CD4-positive, CD25-positive, alpha-beta regulatory T cell (primary cell): Measurements from ENCODE around the gene MRGPRE. TPM values are rescaled to one million over a fixed set of nuclear protein-coding genes. Genes with fewer than 3 reads are reported as not detected.

ENCODE experiments used
- ATAC-seq, 2 donors: fragments of 150-1000 bp; cut with Tn5 transposase; one replicate each; pipeline ENCODE4 v1.10.0; 2021; ENCODE audit warnings: low read depth in 2 of 2, moderate number of reproducible peaks in 2 of 2, moderate library complexity in 1 of 2
- DNase-seq, 3 donors: peaks; one replicate each; pipeline versions ENCODE4 v3.0.0 to v3.0.0-alpha.2; 2012 to 2022; ENCODE audit warnings: mixed read lengths in 1 of 3
- H3K27ac ChIP-seq: one replicate; pipeline ENCODE4 v1.7.0; 2013; ENCODE audit warnings: mild to moderate bottlenecking, low read length; ENCODE audit not compliant: insufficient read depth, poor library complexity, severe bottlenecking
- H3K27me3 ChIP-seq: one replicate; pipeline ENCODE4 v1.7.0; 2013; ENCODE audit warnings: low read length; ENCODE audit not compliant: control insufficient read depth, insufficient read depth
- H3K36me3 ChIP-seq: one replicate; pipeline ENCODE4 v1.7.0; 2013; ENCODE audit warnings: mild to moderate bottlenecking, low read length, moderate library complexity; ENCODE audit not compliant: control insufficient read depth, insufficient read depth
- H3K4me1 ChIP-seq: 2 replicates; pipeline ENCODE4 v1.7.0; 2013; ENCODE audit warnings: mild to moderate bottlenecking, low read length; ENCODE audit not compliant: insufficient read depth, control insufficient read depth, poor library complexity, severe bottlenecking
- H3K4me3 ChIP-seq: one replicate; pipeline ENCODE4 v1.7.0; 2013; ENCODE audit warnings: low read depth, mild to moderate bottlenecking, low read length, moderate library complexity
- H3K9me3 ChIP-seq, 2 experiments: 1 replicate in 1 of 2; 2 replicates in 1 of 2; pipeline ENCODE4 v1.7.0; 2013; ENCODE audit warnings: low read length in 2 of 2, mild to moderate bottlenecking in 1 of 2, moderate library complexity in 1 of 2; ENCODE audit not compliant: control insufficient read depth in 2 of 2
- H3K27ac Mint-ChIP-seq, 3 donors: one replicate each; pipeline ENCODE4 v1.8.0; 2020 to 2022; ENCODE audit warnings: mild to moderate bottlenecking in 3 of 3, mixed read lengths in 3 of 3, moderate library complexity in 2 of 3
- H3K27me3 Mint-ChIP-seq: one replicate; pipeline ENCODE4 v1.8.0; 2022; ENCODE audit warnings: mild to moderate bottlenecking, mixed read lengths
- H3K36me3 Mint-ChIP-seq: one replicate; pipeline ENCODE4 v1.8.0; 2020; ENCODE audit warnings: mixed read lengths
- H3K4me1 Mint-ChIP-seq, 4 donors: one replicate each; pipeline ENCODE4 v1.8.0; 2020 to 2022; ENCODE audit warnings: mixed read lengths in 4 of 4, mild to moderate bottlenecking in 1 of 4
- H3K4me3 Mint-ChIP-seq, 4 donors: one replicate each; pipeline ENCODE4 v1.8.0; 2020 to 2022; ENCODE audit warnings: mild to moderate bottlenecking in 4 of 4, mixed read lengths in 4 of 4, moderate library complexity in 3 of 4
- H3K9me3 Mint-ChIP-seq, 7 donors: one replicate each; pipeline ENCODE4 v1.8.0; 2020 to 2022; ENCODE audit warnings: mixed read lengths in 7 of 7, mild to moderate bottlenecking in 3 of 7, moderate library complexity in 2 of 7
- polyA plus RNA-seq, 4 donors: library from polyadenylated mRNA; unstranded; fragments of 300-500 nt; fragmentation: Illumina TruSeq; gene quantifications; one replicate each; pipeline ENCODE4 v1.2.3, GENCODE V29; 2021
- total RNA-seq: library from RNA; stranded (reverse); gene quantifications from one replicate; pipeline ENCODE4 v1.2.3, GENCODE V29; 2022

Gene MRGPRE
- total and polyA plus RNA-seq, 5 donors from 2014 or later: not detected

GRCh38 chr11:3220521-3221407 is 11.5 kb downstream of the MRGPRE start:
- no peaks in the 10 kb centered on the region for H3K9me3 Mint-ChIP-seq
- peaks cover 0 to 11% (median 0%) of the 10 kb centered on the region in 4 donors for H3K4me1 Mint-ChIP-seq
- no peaks in the 10 kb centered on the region for H3K36me3 Mint-ChIP-seq
- no peaks in the 10 kb centered on the region for H3K27me3 Mint-ChIP-seq
- Histone ChIP-seq H3K4me1 (no peaks in the 10 kb centered on the region), H3K9me3 (no peaks in the 10 kb centered on the region), H3K4me3 (no peak overlapping the region), H3K36me3 (no peaks in the 10 kb centered on the region), H3K27ac (no peak overlapping the region), H3K27me3 (no peaks in the 10 kb centered on the region)
- H3K27ac Mint-ChIP-seq: no peak overlapping the region
- no peak overlapping the region for H3K4me3 Mint-ChIP-seq
- ATAC-seq (no peak), DNase-seq (no peak)

GRCh38 chr11:3220101-3220500 is 12.1 kb downstream of the MRGPRE start:
- no peaks in the 10 kb centered on the region for H3K27me3 ChIP-seq

DNA sequence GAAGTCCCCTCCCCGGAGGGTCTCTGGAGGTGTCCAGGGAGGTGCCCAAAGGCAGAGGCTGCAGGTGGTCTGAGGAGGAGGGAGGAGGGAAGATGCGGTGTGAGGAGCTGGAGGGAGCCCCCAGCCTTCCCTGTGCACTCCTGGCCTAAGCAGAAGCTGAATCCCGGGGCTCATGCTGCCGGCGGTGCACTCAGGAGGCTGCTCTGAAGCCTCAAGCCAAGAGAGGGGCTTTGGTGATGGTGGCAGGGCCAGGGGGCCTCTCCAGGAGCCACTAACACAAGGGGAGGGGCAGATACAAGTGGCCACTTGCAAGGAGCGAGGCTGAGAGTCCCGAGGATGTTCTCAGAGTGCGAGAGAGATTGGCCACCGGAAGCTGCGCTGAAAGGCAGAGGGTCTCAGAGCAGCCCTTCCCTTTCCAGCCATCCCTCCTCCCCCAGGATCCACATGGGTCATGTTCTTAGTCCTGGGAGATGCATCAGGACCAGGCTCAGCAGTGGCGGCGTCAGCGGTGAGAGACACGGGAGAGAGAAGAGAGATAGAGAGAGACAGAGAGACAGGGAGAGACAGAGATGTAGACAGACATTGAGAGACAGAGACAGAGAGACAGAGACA is 12.8 kb downstream of the MRGPRE start:
- H3K4me3 ChIP-seq: no peak overlapping the region
- no peak overlapping the region for H3K4me3 Mint-ChIP-seq
- DNase-seq (no peak), ATAC-seq (no peak)
- H3K27ac ChIP-seq: no peak overlapping the region
- H3K9me3 ChIP-seq: no peaks in the 10 kb centered on the region
- H3K36me3 ChIP-seq: no peaks in the 10 kb centered on the region
- H3K27me3 ChIP-seq: no peaks in the 10 kb centered on the region
- no peaks in the 10 kb centered on the region for H3K27me3 Mint-ChIP-seq
- H3K9me3 Mint-ChIP-seq: no peaks in the 10 kb centered on the region
- no peaks in the 10 kb centered on the region for H3K36me3 Mint-ChIP-seq
- H3K27ac Mint-ChIP-seq: peak overlapping the region in 1 of 3 donors; percentile 54
- no peaks in the 10 kb centered on the region for H3K4me1 ChIP-seq
- peaks cover 0 to 11% (median 0%) of the 10 kb centered on the region in 4 donors for H3K4me1 Mint-ChIP-seq

More at GRCh38 chr11:3220101-3220500, 12.1 kb downstream of the MRGPRE start:
- no peaks in the 10 kb centered on the region for H3K36me3 ChIP-seq
- H3K9me3 ChIP-seq: no peaks in the 10 kb centered on the region
- DNase-seq (no peak), ATAC-seq (no peak)
- Mint-ChIP-seq H3K36me3 (no peaks in the 10 kb centered on the region), H3K9me3 (no peaks in the 10 kb centered on the region), H3K4me3 (no peak overlapping the region), H3K4me1 (peaks cover 0 to 11% (median 0%) of the 10 kb centered on the region in 4 donors), H3K27me3 (no peaks in the 10 kb centered on the region), H3K27ac (no peak overlapping the region)
- no peak overlapping the region for H3K27ac ChIP-seq
- H3K4me1 ChIP-seq: no peaks in the 10 kb centered on the region
- no peak overlapping the region for H3K4me3 ChIP-seq

DNA sequence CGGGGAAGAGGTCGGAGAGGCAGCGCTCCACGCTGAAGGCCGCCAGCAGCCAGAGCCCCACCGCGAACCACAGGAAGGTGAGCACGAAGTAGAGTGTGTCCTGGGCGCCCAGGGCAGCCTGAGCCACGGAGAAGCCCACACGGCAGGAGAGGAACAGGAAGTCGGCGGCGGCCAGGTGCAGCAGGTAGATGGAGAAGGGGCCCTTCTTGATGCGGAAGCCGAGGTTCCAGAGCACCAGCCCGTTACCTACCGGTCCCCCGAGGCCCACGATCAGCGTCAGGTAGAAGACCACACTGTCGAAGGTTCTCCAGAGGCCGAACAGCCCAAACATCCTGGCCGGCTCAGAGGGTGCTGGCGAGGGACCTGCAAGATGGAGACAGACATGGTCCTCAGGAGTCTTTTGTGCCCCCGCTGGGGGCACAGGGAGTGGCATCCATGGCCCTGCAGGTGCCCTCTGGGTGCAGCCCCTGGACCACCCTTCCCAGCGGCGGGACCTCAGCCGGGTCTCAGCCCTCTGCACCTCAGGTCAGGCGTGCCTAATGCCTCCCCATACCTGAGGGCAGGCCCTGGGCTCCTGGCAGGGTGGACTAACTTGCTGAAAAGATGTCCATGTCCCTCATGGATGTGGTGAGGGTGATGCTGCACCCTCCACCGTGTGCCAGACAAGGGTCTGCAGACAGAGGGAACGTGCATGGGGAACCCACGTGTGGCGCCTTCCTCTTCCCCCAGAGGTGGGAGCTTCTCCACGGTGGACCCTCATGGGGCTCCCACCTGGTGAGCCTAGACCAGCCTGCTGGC is 13.5 kb downstream of the MRGPRE start, which contains the start of gene MRGPRG:
Gene MRGPRG, minus strand, starts transcription at position 331 of the 798 bp plus-strand sequence. Its CDS starts 0 bp downstream, at position 331.
- Mint-ChIP-seq H3K4me1 (peaks cover 0 to 11% (median 0%) of the 10 kb centered on the region in 4 donors), H3K36me3 (no peaks in the 10 kb centered on the region), H3K27ac (no peak within 1 kb of the TSS), H3K27me3 (peaks cover 6% of the 10 kb centered on the region), H3K9me3 (no peaks in the 10 kb centered on the region), H3K4me3 (no peak within 1 kb of the TSS)
- no peaks in the 10 kb centered on the region for H3K9me3 ChIP-seq
- ATAC-seq (no peak), DNase-seq (no peak)
- no peak within 1 kb of the TSS for H3K27ac ChIP-seq
- no peaks in the 10 kb centered on the region for H3K36me3 ChIP-seq
- no peak within 1 kb of the TSS for H3K4me3 ChIP-seq
- no peaks in the 10 kb centered on the region for H3K27me3 ChIP-seq
- no peaks in the 10 kb centered on the region for H3K4me1 ChIP-seq

- no peak overlapping the region for H3K4me3 ChIP-seq
- ATAC-seq (no peak), DNase-seq (no peak)
- Mint-ChIP-seq H3K9me3 (no peaks in the 10 kb centered on the region), H3K4me1 (peaks cover 0 to 6% (median 0%) of the 10 kb centered on the region in 4 donors), H3K4me3 (no peak overlapping the region), H3K27me3 (peaks cover 9% of the 10 kb centered on the region), H3K27ac (no peak overlapping the region), H3K36me3 (no peaks in the 10 kb centered on the region)
- H3K27ac ChIP-seq: no peak overlapping the region
- H3K36me3 ChIP-seq: no peaks in the 10 kb centered on the region
- H3K27me3 ChIP-seq: no peaks in the 10 kb centered on the region
- H3K4me1 ChIP-seq: no peaks in the 10 kb centered on the region
- H3K9me3 ChIP-seq: no peaks in the 10 kb centered on the region
Measured at GRCh38 chr11:3217818-3218482, 14.3 kb downstream of the MRGPRE start.

- Mint-ChIP-seq H3K27ac (no peak overlapping the region), H3K4me3 (no peak overlapping the region), H3K27me3 (peaks cover 9% of the 10 kb centered on the region), H3K4me1 (peaks cover 0 to 4% (median 0%) of the 10 kb centered on the region in 4 donors), H3K9me3 (peaks cover 0 to 9% (median 0%) of the 10 kb centered on the region in 7 donors), H3K36me3 (peaks cover 4% of the 10 kb centered on the region)
- ATAC-seq (no peak), DNase-seq (no peak)
- H3K36me3 ChIP-seq: no peaks in the 10 kb centered on the region
- H3K27me3 ChIP-seq: no peaks in the 10 kb centered on the region
- no peak overlapping the region for H3K4me3 ChIP-seq
- no peak overlapping the region for H3K27ac ChIP-seq
- H3K9me3 ChIP-seq: peaks cover 0 to 2% of the 10 kb centered on the region in 2 experiments
- no peaks in the 10 kb centered on the region for H3K4me1 ChIP-seq
Measured at GRCh38 chr11:3216027-3216525, 16.1 kb downstream of the MRGPRE start.
